ENCODE measurements around the gene FCAMR. TPM values are rescaled to one million over a fixed set of nuclear protein-coding genes. Genes with fewer than 3 reads are reported as not detected.
A peak's percentile ranks its signal among the peaks of the same experiment; 100 is the strongest.

The FCAMR gene
- total and polyA plus RNA-seq, 2 donors (not counting 1 experiment from before 2014, with no cell fraction given) = not detected

DNA sequence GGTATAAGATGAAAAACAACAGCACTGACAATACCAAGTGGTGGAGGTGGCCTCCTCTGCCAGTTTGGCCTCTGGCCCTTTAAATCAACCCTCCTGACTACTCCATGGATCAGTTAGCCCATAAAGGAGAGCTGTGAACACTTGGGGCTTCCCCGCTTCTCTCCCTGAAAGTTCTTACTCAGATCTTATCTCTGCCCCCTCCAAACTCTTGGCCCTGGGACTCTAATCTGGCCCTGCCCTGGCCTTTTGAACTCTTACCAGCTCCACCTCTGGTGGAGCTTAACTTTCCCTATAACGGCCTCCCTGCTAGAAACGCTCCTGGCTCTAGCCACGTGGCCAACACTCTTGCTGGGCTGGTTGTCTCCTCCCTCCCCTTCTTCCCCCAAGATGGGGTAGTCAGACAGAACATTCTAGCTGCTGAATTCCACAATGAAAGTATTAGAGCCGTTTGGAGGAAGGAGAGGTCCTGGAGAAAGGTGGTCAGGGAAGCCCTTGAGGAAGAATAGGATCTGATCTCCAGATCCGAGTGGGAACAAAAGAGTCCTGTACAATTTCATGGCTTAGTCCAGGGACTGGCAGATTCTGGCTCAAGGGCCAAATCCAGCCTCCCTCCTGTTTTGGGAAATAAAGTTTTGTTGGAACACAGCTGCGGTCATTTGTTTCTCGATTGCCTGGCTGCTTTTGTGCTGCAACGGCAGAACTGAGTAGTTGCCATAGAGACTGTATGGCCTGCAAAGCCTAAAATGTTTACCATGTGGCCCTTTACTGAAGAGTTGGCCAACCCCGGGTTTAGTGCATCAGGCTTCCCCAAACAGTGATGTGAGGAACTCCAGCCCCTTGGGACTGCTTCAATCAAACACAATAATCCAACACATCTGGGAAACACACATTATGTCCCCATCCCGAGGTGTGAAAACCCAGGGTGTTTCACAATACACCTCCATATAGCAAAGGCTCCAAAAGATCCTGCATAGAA lies 14.5 kb downstream of the FCAMR start:
- no peaks in the 10 kb centered on the region for H3K79me2 ChIP-seq (ENCODE audit: control insufficient read depth, insufficient read depth, low read length)
- no peaks in the 10 kb centered on the region for H3K36me3 ChIP-seq (ENCODE audit: control insufficient read depth, insufficient read depth, low read length)
- H3K27me3 ChIP-seq (ENCODE audit: control insufficient read depth, insufficient read depth, low read length) = peaks cover 2% of the 10 kb centered on the region
- H3K4me1 ChIP-seq (ENCODE audit: control insufficient read depth, extremely low read depth, insufficient read depth, low read length) = no peaks in the 10 kb centered on the region
- H3K9me3 ChIP-seq (ENCODE audit: control insufficient read depth, insufficient read depth, low read depth, low read length) = no peaks in the 10 kb centered on the region
- TF ChIP-seq EZH2 (IDR thresholded peaks at IDR 0.05; ENCODE audit: low read length, missing control alignments) (no peak), CTCF (conservative IDR thresholded peaks at IDR 0.05 in 1 of 2, IDR thresholded peaks at IDR 0.05 in 1 of 2; ENCODE audit: low read depth in 1 of 2, low read length in 2 of 2) (no peak)
- peak; percentile 9 to 12 for DNase-seq (ENCODE audit: low read depth in 2 of 2)
- H3K27ac ChIP-seq (ENCODE audit: insufficient read depth, low read length) = no peak overlapping the region
- no peaks in the 10 kb centered on the region for H4K20me1 ChIP-seq (ENCODE audit: control insufficient read depth, extremely low read depth, insufficient read depth, low read length)
- H2AFZ ChIP-seq (ENCODE audit: low read length) = no peak overlapping the region
- no peak overlapping the region for H3K4me3 ChIP-seq (replicated peaks in 1 of 4; ENCODE audit: control extremely low read depth in 1 of 4, insufficient read depth in 1 of 4, low read depth in 3 of 4, low read length in 4 of 4)
- no peak overlapping the region for H3K9ac ChIP-seq (ENCODE audit: insufficient read depth, low read length)
- no peak overlapping the region for H3K4me2 ChIP-seq (ENCODE audit: extremely low read depth, insufficient read depth, low read length)

DNA sequence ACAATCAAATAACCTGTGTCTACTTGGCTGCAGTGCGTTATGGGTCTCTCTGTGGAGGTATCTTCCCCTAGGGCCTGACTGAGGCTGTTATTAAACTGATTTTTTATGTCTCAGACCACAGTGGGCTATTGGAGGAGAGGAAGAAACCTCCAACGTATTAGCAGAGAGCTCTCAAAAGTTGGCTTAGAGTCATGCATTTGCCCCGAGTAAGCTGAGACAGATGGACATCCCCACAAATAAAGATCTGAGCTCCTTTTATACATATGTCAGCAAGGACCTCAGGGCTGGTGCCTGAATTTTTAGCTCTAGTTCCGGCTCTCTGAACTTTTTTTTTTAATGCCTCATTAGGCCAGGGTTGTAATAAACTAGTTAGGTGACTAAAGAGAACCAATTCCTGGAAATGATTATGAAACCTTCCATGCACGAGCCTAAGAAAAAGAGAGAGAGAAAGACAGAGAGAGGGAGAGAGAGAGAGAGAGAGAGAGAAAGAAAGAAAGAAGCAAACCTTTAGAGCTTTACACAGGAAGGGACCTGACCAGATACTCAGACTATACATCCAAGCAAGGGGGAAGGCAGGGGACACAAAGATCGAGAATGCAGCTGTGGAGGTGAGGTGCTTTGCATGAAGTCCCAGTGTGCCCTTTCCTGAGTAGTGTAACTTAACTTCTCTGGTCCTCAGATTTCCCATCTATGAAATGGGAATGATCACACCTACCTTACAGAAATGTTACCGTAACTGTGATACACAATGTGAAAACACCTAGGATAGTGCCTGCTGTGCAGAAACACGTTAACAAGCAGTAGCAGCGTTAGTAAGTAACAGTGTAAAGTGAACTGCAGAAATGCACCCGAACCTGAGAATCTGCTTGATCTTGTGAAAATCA lies 15.6 kb downstream of the FCAMR start:
- Histone ChIP-seq H3K36me3 (ENCODE audit: control insufficient read depth, insufficient read depth, low read length) (no peaks in the 10 kb centered on the region), H3K27ac (ENCODE audit: insufficient read depth, low read length) (no peak overlapping the region), H3K9me3 (ENCODE audit: control insufficient read depth, insufficient read depth, low read depth, low read length) (no peaks in the 10 kb centered on the region), H4K20me1 (ENCODE audit: control insufficient read depth, extremely low read depth, insufficient read depth, low read length) (no peaks in the 10 kb centered on the region), H3K79me2 (ENCODE audit: control insufficient read depth, insufficient read depth, low read length) (no peaks in the 10 kb centered on the region), H3K4me2 (ENCODE audit: extremely low read depth, insufficient read depth, low read length) (no peak overlapping the region), H3K4me1 (ENCODE audit: control insufficient read depth, extremely low read depth, insufficient read depth, low read length) (no peaks in the 10 kb centered on the region), H3K27me3 (ENCODE audit: control insufficient read depth, insufficient read depth, low read length) (peaks cover 2% of the 10 kb centered on the region), H3K4me3 (replicated peaks in 1 of 4; ENCODE audit: control extremely low read depth in 1 of 4, insufficient read depth in 1 of 4, low read depth in 3 of 4, low read length in 4 of 4) (no peak overlapping the region), H2AFZ (ENCODE audit: low read length) (no peak overlapping the region), H3K9ac (ENCODE audit: insufficient read depth, low read length) (no peak overlapping the region)
- no peak for TF ChIP-seq CTCF (conservative IDR thresholded peaks at IDR 0.05 in 1 of 2, IDR thresholded peaks at IDR 0.05 in 1 of 2; ENCODE audit: low read depth in 1 of 2, low read length in 2 of 2)
- DNase-seq (ENCODE audit: low read depth in 2 of 2) = no peak

DNA sequence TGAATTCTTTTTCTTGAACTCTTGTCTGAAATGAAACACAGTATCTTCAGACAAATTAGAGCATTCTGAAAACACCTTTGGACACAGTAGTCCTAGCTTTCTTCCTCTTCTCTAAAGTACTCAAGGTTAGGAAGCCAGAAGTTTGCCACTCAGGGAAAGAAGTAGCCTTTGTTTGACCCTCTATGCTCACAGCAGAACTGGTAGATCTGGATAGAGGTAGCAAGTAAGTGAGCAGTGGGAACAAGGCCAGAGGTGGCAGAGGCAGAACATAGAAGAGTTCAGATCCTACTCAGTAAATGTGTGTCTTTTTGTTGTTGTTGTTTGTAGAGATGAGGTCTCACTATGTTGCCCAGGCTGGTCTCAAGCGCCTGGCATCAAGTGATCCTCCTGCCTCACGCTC lies 16.6 kb downstream of the FCAMR start:
- Histone ChIP-seq H3K4me3 (replicated peaks in 1 of 4; ENCODE audit: control extremely low read depth in 1 of 4, insufficient read depth in 1 of 4, low read depth in 3 of 4, low read length in 4 of 4) (no peak overlapping the region), H3K4me2 (ENCODE audit: extremely low read depth, insufficient read depth, low read length) (no peak overlapping the region), H3K36me3 (ENCODE audit: control insufficient read depth, insufficient read depth, low read length) (no peaks in the 10 kb centered on the region), H3K9ac (ENCODE audit: insufficient read depth, low read length) (no peak overlapping the region), H3K9me3 (ENCODE audit: control insufficient read depth, insufficient read depth, low read depth, low read length) (no peaks in the 10 kb centered on the region), H4K20me1 (ENCODE audit: control insufficient read depth, extremely low read depth, insufficient read depth, low read length) (no peaks in the 10 kb centered on the region), H3K4me1 (ENCODE audit: control insufficient read depth, extremely low read depth, insufficient read depth, low read length) (no peaks in the 10 kb centered on the region), H3K27me3 (ENCODE audit: control insufficient read depth, insufficient read depth, low read length) (peaks cover 2% of the 10 kb centered on the region), H3K27ac (ENCODE audit: insufficient read depth, low read length) (no peak overlapping the region), H2AFZ (ENCODE audit: low read length) (no peak overlapping the region), H3K79me2 (ENCODE audit: control insufficient read depth, insufficient read depth, low read length) (no peaks in the 10 kb centered on the region)
- DNase-seq (ENCODE audit: low read depth in 2 of 2) = no peak
- TF ChIP-seq CTCF (conservative IDR thresholded peaks at IDR 0.05 in 1 of 2, IDR thresholded peaks at IDR 0.05 in 1 of 2; ENCODE audit: low read depth in 1 of 2, low read length in 2 of 2) (no peak), EZH2 (IDR thresholded peaks at IDR 0.05; ENCODE audit: low read length, missing control alignments) (no peak)
